ENCODE data around the gene NABP1. TPM values are rescaled to one million over a fixed set of nuclear protein-coding genes. Genes with fewer than 3 reads are reported as not detected.

NABP1 gene
- total RNA-seq, 1 donor from 2014 or later: 3.3 TPM

DNA sequence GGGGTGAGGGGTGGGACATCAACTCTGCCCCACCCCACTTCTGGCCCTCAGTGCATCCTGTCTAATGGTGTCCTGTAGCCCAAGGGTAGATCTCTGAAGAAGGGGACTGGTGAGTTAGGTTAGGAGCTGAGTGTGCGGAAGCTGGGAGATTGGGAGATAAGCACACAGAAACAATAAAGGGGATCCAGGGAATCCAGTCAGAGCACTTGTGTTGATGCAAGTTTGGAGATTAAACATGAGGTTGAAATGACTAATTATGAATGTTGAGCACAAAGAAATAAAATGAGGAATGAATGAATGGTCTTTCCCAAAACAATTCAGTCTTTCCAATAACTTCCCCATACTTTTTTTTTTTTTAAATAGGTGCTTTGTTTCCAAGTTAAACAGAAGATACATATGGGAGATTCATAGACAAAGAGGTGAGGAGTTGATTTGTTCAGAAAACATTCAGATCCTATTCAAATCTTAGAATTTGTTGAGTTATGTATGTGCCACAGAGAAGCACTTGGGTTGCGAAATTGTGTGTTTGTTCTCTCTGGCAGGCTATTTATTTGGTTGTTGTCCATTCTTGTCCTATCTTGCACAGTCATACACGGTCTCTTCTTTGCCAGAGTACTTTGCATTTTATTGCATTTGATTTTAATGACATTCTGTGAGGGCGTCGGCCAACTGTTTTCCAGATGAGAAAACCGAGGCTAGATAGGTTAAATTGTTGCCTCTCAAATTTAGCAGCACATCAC is 31.6 kb upstream of the NABP1 start:
- FAIRE-seq (no peak), DNase-seq (ENCODE audit: low spot score in 2 of 2) (no peak)

DNA sequence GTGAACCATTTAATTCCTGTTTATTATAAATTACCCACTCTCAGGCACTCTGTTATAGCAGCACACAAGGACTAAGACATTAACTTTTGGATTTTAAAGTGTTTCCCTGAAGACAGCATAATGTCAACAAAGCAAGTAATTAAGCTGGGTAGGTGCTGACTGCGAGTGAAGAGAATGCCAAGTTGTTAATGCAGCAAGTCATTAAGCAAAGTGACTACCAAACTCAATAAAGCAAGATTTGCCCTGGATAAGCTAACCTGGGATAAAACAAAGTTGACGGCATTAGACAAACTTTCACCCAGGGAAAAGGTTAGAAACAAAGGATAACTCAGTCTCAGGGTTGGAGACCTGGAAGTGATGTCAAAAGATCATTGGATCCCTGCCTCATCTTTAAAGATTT is 28.4 kb upstream of the NABP1 start:
- DNase-seq (ENCODE audit: low spot score in 2 of 2) (no peak), FAIRE-seq (no peak)

DNA sequence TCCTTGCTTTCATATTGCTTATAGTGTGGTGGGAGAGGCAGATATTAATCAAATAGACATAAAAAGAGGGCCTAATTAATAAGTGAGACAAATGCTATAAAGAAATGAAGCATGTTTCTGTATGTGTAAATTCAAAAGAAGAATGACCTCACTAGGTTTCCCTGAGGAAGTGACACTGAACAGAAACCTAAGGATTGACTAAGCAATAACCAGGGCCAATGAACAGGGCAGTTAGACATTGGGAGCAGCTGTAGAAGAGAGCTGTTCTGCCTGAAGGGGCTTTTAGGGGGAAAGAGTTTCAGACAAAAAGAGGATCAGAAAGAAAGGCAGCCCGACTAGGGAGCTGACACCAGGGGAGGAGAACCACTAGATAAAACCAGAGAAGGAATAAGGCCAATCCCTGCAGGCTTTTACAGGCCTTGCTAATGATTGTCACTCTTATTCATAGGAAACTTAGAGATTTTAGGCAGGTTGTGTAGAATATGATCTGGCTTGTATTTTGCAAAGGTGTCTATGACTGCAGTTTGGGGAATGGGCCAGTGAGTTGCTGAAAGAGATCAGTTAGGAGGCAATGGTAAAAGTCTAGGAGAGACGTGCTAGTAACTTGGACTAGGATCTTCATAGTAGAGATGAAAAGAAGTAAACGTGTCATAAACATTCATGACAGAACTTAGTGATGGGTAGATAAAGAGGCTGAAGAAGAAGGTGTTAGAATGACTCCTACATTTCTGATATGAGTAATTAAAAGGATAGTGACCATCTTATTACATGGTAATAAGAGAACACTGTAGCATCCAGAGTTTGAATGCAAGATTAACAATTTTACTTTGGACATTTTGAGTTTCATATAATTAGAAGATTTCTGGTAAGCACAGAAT is 26.8 kb upstream of the NABP1 start:
- FAIRE-seq: no peak
- DNase-seq (ENCODE audit: low spot score in 2 of 2): no peak

DNA sequence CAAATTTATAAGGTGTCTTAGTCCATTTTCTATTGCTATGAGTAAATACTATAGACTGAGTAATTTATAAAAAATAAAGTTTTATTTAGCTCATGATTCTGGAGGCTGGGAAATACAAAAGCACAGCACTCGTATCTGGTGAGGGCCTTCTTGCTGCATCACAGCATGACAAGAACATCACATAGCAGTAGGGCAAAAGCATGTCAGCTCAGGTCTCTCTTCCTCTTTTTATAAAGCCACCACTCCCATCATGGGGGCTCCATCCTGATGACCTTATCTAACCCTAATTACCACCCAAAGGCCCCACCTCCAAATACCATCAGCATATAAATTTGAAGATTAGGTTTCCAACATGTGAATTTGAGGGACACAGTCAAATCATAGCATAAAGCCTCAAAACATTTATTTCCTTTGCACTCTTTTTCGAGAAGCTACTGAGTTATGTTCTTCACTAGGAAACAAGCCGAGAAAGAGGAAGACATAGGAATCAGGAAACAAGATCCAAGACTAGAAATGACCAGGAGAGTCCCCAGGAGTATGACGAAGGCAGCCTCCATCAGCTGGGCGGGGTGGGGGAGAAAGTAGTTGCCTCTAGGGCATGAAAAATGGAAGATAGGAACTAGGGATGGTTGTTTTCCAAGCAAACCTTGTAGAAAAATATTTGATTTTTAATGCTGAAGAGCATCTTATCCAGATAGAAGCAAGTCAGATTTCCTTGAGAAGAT is 24.1 kb upstream of the NABP1 start:
- no peak for DNase-seq (ENCODE audit: low spot score in 2 of 2)
- no peak for FAIRE-seq

DNA sequence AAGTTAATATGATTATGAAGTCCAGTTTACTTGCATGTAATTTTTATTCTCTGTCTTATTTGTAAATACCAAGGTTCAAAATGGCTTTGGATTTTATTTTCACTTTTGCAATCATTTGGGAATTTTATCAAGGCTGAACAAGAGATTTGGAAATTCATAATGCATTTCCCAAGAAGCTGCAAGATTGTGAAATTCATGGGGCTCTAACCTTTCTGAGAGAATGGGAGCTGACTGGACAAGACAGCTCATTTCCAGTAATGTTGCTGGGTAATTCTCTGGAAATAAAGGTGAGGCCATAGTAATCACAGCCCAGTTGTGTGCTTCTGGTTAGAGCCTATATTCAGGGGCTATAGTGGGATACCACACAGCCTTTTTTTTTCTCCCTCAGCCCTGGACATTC is 21.5 kb upstream of the NABP1 start:
- FAIRE-seq: no peak
- DNase-seq (ENCODE audit: low spot score in 2 of 2): no peak

DNA sequence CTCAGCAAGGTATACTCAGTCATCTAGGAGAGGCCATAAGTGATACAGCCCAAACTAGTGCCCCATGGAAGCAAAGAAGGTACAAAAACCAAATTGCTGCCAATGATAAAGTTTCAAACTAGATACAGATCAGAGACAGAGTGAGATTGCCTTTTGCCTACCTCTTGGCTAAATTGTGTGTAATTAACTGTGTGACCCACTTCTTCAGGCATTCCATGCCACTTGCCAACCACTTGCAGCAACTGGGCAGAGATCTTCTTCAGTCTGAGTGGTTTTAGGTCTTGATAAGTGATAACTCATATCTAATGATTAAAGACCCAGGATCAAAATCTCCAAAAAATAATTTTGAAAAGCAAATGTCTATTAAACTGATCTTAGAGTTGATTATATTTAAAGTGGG is 21.1 kb upstream of the NABP1 start:
- no peak for FAIRE-seq
- DNase-seq (ENCODE audit: low spot score in 2 of 2): no peak

DNA sequence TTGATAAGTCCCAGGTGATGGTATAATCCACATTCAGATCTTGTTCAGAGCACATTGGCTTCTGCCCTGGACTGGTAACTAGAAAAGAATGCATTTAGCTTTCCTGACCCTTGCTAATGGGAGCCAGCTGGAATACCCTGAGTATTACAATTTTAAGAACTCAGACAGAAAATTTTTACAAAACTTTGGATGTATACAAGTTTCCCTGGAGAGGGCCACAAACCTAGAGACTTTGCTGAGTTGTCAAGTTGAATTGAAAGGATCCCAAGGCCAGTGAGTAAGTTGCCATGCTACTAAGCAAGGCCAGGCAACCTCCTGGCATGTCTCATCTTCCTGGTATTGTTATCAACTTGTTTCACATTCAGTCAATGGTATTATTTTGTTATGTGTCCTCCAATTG is 20.0 kb upstream of the NABP1 start:
- DNase-seq (ENCODE audit: low spot score in 2 of 2) (no peak), FAIRE-seq (no peak)

DNA sequence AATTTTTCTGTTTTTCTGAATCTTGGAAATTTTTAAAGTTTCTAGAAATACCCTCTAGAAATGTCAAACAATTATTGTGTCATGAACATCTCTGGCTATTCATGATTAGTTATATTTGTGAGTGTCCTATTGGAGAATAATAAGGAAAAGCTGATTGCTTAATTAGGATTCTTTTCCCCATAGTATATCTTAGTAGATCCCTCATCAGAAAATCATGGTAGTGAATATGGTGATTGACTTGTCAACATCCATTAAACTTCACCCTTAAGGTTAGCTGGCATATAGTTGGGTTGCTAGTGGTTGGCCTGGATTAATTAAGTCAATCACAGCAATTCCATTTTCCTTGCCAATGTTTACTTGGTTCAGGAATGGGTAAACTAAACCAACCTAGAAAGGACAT is 18.7 kb upstream of the NABP1 start:
- DNase-seq (ENCODE audit: low spot score in 2 of 2): no peak
- FAIRE-seq: peak; percentile 8

DNA sequence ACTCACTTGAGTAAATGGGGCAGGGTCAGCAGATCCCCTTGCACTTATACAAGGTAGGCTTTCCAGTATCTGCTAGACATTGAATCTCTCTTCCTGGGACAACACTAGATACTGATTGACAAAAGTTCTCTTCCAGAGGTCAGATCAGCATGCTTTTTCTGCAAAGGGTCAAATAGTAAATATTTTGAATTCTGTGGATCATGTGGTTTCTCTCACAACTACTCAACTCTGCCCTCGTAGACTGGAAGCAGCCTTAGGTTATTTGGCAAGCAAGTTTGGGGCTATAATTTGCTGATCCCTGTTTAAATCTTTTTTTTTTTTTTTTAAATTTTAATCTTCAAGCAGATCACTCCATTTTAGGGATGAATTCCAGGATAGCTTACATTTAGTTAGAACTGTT is 17.4 kb upstream of the NABP1 start:
- FAIRE-seq: no peak
- no peak for DNase-seq (ENCODE audit: low spot score in 2 of 2)

DNA sequence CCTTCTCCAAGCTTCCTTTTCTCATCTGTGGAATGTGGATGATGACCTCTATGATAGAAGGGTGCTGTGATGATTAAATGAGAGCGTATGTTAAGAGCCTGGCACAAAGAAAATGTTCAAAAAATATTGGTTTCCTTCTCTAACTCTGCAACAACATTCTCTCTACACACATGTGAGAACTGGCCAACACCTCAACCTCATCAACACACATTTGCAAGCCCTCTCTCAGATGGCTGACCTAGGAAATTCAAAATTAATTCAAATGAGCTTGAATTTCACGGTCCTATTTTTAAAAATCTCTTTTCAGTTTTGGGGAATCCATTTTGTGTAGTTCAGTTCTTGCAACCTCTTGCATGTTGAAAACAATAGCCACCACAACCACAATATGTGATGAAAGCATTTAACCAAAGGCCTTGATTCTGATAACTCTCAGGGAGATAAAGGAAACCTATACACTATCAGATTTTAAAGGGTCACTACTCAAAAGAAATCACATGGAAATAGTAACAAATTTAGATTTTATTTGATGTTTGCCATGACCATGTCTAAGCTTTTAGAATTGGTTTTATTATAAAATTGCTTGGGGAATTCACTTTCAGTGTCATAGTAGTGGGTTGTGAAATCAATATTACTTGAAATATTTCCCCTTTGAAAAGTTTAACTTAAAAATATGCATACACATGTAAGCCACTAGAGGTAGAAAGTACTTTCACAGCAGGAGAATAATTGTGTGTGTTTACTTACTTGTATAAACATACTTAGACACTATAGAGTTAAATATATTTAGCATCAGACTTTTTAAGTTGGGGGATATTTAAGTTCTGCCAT is 16.6 kb upstream of the NABP1 start:
- DNase-seq (ENCODE audit: low spot score in 2 of 2) (no peak), FAIRE-seq (no peak)

DNA sequence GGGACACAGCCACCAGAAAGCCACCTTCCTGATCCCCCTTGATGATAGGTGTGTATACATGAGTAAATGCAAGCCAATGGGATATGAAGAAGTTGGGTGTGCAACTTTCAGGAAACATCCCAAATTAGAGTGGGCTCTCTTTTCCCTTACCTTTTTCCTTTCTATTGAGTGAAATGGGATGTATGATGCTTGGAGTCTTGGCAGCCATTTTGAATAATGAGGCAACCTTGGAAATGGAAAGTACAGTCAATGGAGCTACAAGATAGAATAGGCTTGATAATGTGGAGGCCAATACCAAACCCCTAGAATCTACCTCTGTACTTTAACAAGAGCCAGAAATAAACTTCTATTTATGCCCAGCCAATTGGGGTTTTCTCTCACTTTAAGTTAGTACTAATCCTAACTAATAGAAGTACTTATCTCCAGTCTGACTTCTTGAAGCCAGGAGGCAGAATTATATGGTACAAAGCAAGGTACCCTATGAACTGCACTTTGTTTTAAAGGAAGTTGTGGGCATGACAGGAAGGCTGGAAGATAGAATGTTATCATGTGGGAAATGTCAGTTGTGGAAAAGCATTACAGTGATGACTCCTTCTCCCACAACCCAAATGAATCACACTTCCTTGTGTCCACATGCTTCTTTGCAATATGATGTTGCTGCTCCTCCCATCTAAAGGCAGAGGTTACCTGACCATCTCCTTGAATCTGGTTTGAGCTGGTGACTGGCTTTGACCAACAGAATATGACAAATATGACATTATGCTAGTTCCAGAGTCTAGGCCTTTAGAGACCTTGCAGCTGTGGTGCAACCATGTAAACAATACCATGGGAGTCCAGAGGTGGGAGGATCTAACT is 12.9 kb upstream of the NABP1 start:
- FAIRE-seq: no peak

DNA sequence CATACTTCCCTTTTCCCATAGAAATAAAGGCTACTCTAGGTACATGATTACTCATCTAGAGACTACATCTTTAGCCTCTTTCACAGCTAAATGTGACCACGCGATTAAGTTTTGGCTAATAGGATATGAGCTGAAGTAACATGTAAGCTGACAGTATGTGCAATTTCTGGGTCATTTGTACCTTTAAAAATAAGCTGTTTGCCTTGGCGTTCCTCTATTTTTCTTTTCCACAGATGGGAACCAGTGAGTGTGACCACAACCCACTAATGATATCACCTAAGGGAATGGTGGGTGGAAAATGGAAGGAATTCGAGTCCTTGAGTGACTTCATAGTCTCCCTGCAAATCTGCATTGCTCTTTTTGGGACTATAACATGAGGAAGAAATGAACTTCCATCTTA is 11.7 kb upstream of the NABP1 start:
- FAIRE-seq: no peak
- DNase-seq (ENCODE audit: low spot score in 2 of 2): no peak

More for the DNA sequence above, 12.9 kb upstream of the NABP1 start:
- DNase-seq (ENCODE audit: low spot score in 2 of 2): no peak

DNA sequence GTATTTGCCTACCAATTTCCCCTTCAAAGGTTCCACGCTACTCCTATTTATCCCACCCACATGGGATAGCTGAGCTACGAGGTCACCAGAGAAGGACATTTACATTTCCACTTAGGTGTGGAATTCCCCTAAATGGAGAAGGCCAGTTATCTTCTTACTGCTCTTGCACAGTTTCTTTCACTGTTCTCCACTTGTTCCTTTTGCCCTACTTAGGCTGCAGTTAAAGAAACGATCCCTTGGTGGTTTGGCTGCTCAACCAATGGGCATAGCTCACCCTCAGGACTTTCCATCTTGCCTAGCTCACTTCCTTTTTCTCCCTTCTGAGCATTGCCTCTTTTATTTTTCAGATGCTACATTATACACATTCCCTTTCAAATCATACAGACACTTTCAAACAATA is 11.2 kb upstream of the NABP1 start:
- FAIRE-seq (no peak), DNase-seq (ENCODE audit: low spot score in 2 of 2) (no peak)

DNA sequence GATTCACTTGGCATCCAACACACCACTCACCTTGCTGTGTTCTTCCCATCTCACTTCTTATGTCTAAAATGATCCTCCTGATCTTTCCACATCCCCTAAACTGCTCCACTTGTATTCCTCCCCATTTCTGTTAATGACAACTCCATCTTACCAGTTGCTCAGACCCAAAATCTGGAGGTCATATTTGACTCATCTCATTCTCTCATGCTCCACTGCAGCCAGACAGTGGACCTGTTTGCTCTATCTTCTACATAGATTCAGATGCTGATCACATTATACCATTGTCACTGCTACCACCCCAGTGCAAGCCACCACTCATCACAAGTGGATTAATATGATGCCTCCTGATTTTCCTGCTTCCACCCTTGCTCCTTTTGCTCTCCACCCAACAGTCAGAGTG is 7.9 kb upstream of the NABP1 start:
- FAIRE-seq: no peak
- no peak for DNase-seq (ENCODE audit: low spot score in 2 of 2)

DNA sequence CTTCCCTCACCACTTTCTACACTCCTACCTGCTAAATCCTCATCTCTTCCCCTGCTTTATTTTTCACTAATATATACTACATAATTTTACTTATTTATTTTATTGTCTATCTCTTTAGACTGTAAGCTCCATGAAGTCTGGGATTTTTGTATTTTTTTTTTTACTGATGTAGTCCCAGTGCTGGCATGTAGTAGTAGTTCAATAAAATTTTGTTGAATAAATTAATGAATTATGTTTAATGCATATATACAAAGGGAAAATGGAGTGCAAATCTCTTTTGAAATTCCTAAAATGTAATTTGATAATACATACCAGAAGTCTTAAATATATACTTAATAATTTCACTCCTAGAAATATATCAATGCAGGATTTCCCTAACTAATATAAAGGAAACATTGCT is 7.1 kb upstream of the NABP1 start:
- FAIRE-seq (peak; percentile 28), DNase-seq (ENCODE audit: low spot score in 2 of 2) (no peak)

DNA sequence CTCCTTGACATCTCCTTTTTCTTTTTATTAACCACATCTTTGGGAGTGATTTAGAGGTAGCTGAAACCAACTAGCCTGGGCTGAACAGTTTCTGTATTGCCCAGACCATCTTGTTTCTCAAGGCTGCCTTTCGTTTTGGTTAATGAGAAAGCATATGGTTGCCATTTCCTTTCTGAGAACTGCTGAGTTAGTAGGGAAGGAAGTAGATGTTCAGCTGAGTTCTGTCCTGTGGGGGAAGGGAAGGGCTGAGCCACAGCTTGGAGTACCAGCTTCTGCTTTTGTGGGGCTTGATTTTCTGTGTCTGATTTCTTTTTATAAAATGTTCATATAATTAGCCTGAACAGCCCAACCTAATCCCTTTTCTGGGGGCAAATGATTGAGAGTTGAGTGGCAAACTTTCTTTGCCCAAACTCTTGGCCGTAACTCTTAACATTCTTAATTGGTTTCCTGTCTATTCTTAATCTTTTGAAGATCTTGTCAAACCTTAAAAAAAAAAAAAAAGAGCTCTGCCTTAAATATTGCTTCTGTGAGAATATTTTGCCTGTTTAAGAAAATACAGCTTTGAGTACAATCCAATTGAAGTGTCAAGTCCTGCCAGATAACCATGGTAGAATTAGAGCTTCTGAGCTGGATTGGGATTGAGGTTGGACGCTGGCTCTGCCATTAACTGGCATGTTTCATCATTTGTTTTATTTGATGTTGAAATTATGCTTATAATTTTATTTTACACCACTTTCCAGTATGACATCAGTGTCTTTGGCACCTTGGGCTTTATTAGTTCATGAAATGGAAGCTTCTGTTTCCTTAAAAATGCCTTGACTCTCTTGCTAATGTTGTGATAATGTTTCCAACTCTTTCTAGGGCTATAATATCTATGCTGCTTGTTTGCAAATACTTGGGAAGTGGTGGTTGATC is 1.9 kb upstream of the NABP1 start:
- no peak for DNase-seq (ENCODE audit: low spot score in 2 of 2)
- FAIRE-seq: no peak

DNA sequence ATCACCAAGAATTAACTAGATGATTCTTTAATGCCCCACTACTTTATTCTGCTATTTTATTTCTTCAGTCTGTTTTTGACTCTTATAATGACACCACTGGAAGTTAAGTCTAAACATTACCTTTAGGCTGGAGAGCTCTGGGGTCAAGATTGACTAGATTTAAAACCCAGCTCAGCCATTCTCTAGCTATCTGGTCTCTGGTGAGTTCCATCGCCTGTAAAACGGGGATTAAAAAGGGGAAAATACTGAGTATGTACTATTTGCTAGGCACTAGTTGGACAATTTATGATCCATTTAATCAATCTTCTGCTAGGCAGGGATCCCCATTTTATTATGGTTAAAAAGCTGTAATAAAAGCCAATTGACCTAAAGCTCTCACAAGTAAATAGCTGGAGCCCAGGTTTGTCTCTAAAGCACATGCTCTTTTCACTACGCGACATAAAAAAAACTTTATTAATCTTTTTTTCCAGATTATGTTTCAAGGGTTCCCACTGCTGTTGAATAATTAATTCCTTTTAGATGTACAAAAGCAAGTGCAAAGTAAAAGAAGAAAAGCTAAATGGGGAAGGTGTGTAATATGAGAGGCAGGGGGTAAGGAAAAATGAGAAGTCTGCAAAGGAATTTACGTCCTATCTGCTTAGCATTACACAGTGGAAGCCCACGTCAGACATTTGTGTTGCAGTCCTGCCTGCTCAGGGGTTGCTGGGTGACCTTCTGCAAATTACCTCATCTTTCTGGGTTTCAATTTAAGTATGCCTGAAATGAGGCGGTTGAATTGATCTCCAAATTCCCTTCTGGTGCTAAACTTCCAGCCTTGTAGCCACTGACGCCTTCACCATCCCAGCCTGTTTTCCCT is 918 bp upstream of the NABP1 start:
- DNase-seq (ENCODE audit: low spot score in 2 of 2): peak in 1 of 2 donors; percentile 24
- no peak for FAIRE-seq
